Keratinocyte (primary cell): ENCODE results near the gene DTNB. TPM values are rescaled to one million over a fixed set of nuclear protein-coding genes. Genes with fewer than 3 reads are reported as not detected.

Source experiments
- DNase-seq: peaks from one replicate; pipeline ENCODE4 v3.0.0-alpha.2; 2011; ENCODE audit warnings: low read depth, missing footprints, low spot score
- FAIRE-seq: peaks from 2 replicates; lab custom pipeline; 2011; peaks lifted over from hg19 to GRCh38; lab: Jason Lieb, UNC
- H2AFZ ChIP-seq: 2 replicates; pipeline ENCODE4 v1.6.0; 2012; ENCODE audit warnings: low read length, control low read depth, inconsistent platforms; ENCODE audit not compliant: control insufficient read depth
- H3K27ac ChIP-seq: 2 replicates; pipeline ENCODE4 v1.5.1; 2011; ENCODE audit warnings: low read length; ENCODE audit not compliant: control insufficient read depth, insufficient read depth
- H3K27me3 ChIP-seq: 3 replicates; pipeline ENCODE4 v1.6.0; 2011; ENCODE audit warnings: low read length; ENCODE audit not compliant: control insufficient read depth, insufficient read depth; ENCODE audit errors: extremely low read depth
- H3K36me3 ChIP-seq, 2 experiments: 2 replicates in 1 of 2; 3 replicates in 1 of 2; pipeline ENCODE4 v1.5.1; 2011; ENCODE audit warnings: low read length in 2 of 2, mild to moderate bottlenecking in 1 of 2; ENCODE audit not compliant: control insufficient read depth in 2 of 2, insufficient read depth in 2 of 2; ENCODE audit errors: extremely low read depth in 1 of 2
- H3K4me1 ChIP-seq: 3 replicates; pipeline ENCODE4 v1.5.1; 2011; ENCODE audit warnings: low read length; ENCODE audit not compliant: control insufficient read depth, insufficient read depth; ENCODE audit errors: extremely low read depth
- H3K4me2 ChIP-seq: 3 replicates; pipeline ENCODE4 v1.6.0; 2011; ENCODE audit warnings: low read depth, low read length; ENCODE audit not compliant: control insufficient read depth, insufficient read depth; ENCODE audit errors: extremely low read depth
- H3K4me3 ChIP-seq, 3 experiments: fragments of 200-600 bp in 1 of 3; sonication (generic) in 1 of 3; 2 replicates in 2 of 3; 3 replicates in 1 of 3; pipeline ENCODE4 v1.5.1; 2011 to 2016; ENCODE audit warnings: low read length in 3 of 3, mild to moderate bottlenecking in 3 of 3, control low read depth in 2 of 3, inconsistent platforms in 1 of 3, low read depth in 1 of 3, mixed read lengths in 1 of 3, mixed run types in 1 of 3, moderate library complexity in 1 of 3; ENCODE audit not compliant: control insufficient read depth in 2 of 3, insufficient read depth in 2 of 3; ENCODE audit errors: extremely low read depth in 1 of 3
- H3K79me2 ChIP-seq: 2 replicates; pipeline ENCODE4 v1.6.0; 2012; ENCODE audit warnings: low read length; ENCODE audit not compliant: control insufficient read depth, insufficient read depth
- H3K9ac ChIP-seq: 3 replicates; pipeline ENCODE4 v1.6.0; 2011; ENCODE audit warnings: low read length; ENCODE audit not compliant: control insufficient read depth, insufficient read depth; ENCODE audit errors: extremely low read depth
- H3K9me1 ChIP-seq: 3 replicates; pipeline ENCODE4 v1.6.0; 2011; ENCODE audit warnings: low read length; ENCODE audit not compliant: control insufficient read depth, insufficient read depth; ENCODE audit errors: extremely low read depth
- H3K9me3 ChIP-seq: 2 replicates; pipeline ENCODE4 v1.5.1; 2012; ENCODE audit warnings: low read depth, low read length; ENCODE audit not compliant: control insufficient read depth
- H4K20me1 ChIP-seq: 3 replicates; pipeline ENCODE4 v1.6.0; 2011; ENCODE audit warnings: low read length; ENCODE audit not compliant: control insufficient read depth, insufficient read depth; ENCODE audit errors: extremely low read depth
- EZH2 ChIP-seq: IDR thresholded peaks from one replicate; pipeline ENCODE4 v1.6.1; 2012; ENCODE audit warnings: inconsistent platforms, mild to moderate bottlenecking, low read length, moderate library complexity
- dilution Hi-C: fragments of 300-500 bp; cut with MboI; formaldehyde crosslinking; loops from one replicate; pipeline ENCODE4 v1.7.0; 2020; ENCODE audit warnings: low sequenced_read_pairs; ENCODE audit not compliant: extremely low pct_ligation_motif_present
- polyA plus RNA-seq, 5 experiments: library from polyadenylated mRNA; depleted of rRNA in 3 of 5; stranded (reverse) in 3 of 5; stranded (forward) in 1 of 5; unstranded in 1 of 5; fragments of >200 nt; gene quantifications; 1 replicate in 1 of 5; 2 replicates in 3 of 5; 3 replicates in 1 of 5; pipeline versions ENCODE4 v1.2.1 to v1.2.3, GENCODE V29; 2011 to 2012; ENCODE audit warnings: missing spikeins in 2 of 5, low read depth in 1 of 5, low replicate concordance in 1 of 5
- TF ChIP-seq, protein P1 (sequence below), 3 experiments: IDR thresholded peaks in 1 of 3; conservative IDR thresholded peaks in 1 of 3; optimal IDR thresholded peaks in 1 of 3; 2 replicates in 2 of 3; 3 replicates in 1 of 3; pipeline versions ENCODE3 to v1.5.1; 2011; ENCODE audit warnings: low read length in 3 of 3, mild to moderate bottlenecking in 3 of 3, moderate library complexity in 2 of 3, control low read depth in 1 of 3, inconsistent platforms in 1 of 3; ENCODE audit not compliant: insufficient read depth in 2 of 3; ENCODE audit errors: extremely low read depth in 1 of 3

Gene DTNB
- polyA plus RNA-seq, 1 donor (not counting 4 experiments of a cell fraction or from before 2014, with no cell fraction given) = 31.5 TPM

DNA sequence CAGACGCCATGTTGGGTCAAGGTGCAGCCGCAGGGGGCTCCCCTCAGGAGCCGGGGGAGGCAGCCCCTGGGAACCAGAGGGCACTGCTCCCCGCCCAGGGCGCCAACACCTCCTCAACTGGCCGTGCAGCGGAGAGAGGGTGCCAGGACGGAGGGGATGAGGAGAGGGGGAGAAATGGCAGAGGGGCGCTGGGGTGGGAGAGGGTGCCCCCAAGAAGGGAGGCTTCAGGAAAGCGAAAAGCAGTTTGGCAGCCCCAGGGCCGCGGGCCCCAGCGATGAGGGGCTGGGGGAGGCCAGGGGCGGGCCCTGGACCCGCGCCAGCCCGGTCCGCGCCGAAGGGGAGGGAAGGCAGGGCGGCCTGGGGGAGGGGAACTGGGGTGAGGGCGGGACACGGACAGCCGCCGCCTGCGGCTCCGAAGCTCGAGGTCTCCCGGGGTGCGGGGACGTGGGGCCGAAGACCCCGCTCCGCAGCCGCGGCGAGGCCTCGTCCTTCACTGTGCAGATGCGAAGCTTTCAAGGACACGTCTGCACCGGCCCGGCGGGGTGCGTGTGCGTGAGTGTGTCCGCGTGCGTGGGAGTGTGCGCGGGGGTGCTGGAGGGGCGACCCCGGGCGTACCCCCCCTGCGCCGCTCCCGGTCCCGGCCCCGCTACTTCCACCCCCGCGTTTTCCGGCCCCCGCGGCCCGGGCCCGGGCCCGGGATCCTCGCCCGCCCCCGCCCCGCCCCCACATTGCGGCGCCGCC, 333.0 kb downstream of the DTNB start:
- Histone ChIP-seq H2AFZ (no peak overlapping the region), H3K36me3 (peaks cover 0 to 2% of the 10 kb centered on the region in 2 experiments), H3K27me3 (no peaks in the 10 kb centered on the region), H3K4me2 (peak overlapping the region; percentile 54), H3K4me1 (no peaks in the 10 kb centered on the region), H3K79me2 (no peaks in the 10 kb centered on the region), H3K9me1 (no peaks in the 10 kb centered on the region), H3K27ac (no peak overlapping the region), H3K4me3 (peak overlapping the region; percentile 38 to 57 (median 53)), H3K9me3 (no peaks in the 10 kb centered on the region), H3K9ac (peak overlapping the region; percentile 15), H4K20me1 (peaks cover 3% of the 10 kb centered on the region)
- dilution Hi-C loops = no loop called here
- no peak for TF ChIP-seq EZH2
- TF ChIP-seq, protein P1, sequence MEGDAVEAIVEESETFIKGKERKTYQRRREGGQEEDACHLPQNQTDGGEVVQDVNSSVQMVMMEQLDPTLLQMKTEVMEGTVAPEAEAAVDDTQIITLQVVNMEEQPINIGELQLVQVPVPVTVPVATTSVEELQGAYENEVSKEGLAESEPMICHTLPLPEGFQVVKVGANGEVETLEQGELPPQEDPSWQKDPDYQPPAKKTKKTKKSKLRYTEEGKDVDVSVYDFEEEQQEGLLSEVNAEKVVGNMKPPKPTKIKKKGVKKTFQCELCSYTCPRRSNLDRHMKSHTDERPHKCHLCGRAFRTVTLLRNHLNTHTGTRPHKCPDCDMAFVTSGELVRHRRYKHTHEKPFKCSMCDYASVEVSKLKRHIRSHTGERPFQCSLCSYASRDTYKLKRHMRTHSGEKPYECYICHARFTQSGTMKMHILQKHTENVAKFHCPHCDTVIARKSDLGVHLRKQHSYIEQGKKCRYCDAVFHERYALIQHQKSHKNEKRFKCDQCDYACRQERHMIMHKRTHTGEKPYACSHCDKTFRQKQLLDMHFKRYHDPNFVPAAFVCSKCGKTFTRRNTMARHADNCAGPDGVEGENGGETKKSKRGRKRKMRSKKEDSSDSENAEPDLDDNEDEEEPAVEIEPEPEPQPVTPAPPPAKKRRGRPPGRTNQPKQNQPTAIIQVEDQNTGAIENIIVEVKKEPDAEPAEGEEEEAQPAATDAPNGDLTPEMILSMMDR (optimal IDR thresholded peaks at IDR 0.05 in 1 of 3, IDR thresholded peaks at IDR 0.05 in 1 of 3, conservative IDR thresholded peaks at IDR 0.05 in 1 of 3; ENCODE audit: extremely low read depth in 1 of 3, insufficient read depth in 2 of 3, low read length in 3 of 3) = no peak
- DNase-seq = no peak
- FAIRE-seq = no peak

DNA sequence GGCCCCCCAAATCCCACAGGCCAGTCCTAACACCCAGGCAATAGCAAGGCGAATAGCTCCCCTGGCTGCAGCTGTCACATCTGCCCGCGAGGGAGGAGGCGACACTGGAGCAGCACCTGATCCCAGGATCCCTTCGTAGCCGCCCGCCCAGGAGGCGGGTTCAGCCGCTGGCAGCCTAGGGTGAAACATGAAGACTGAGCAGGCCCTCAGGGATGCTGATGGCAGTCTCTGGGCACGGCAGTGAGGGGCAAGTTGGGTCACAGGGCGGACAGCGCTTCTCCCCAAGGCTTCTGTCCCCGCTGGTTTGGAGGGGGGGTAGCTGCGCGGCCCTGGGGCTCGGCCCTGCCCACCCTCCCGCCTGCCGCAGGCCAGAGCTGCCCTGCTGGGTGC, 333.6 kb downstream of the DTNB start:
- no peaks in the 10 kb centered on the region for H3K4me1 ChIP-seq
- peaks cover 3% of the 10 kb centered on the region for H4K20me1 ChIP-seq
- H3K4me3 ChIP-seq = peak overlapping the region in 1 of 3 experiments; percentile 38
- no peak for DNase-seq
- no peak overlapping the region for H2AFZ ChIP-seq
- no peak for FAIRE-seq
- peaks cover 0 to 2% of the 10 kb centered on the region in 2 experiments for H3K36me3 ChIP-seq
- no peaks in the 10 kb centered on the region for H3K9me3 ChIP-seq
- dilution Hi-C loops = no loop called here
- H3K4me2 ChIP-seq = no peak overlapping the region
- TF ChIP-seq, protein P1 (optimal IDR thresholded peaks at IDR 0.05 in 1 of 3, IDR thresholded peaks at IDR 0.05 in 1 of 3, conservative IDR thresholded peaks at IDR 0.05 in 1 of 3; ENCODE audit: extremely low read depth in 1 of 3, insufficient read depth in 2 of 3, low read length in 3 of 3) = no peak
- H3K27ac ChIP-seq = no peak overlapping the region
- H3K9me1 ChIP-seq = no peaks in the 10 kb centered on the region
- H3K27me3 ChIP-seq = no peaks in the 10 kb centered on the region
- H3K9ac ChIP-seq = no peak overlapping the region
- H3K79me2 ChIP-seq = no peaks in the 10 kb centered on the region
